ENCODE measurements around the gene PDXP.
"Not testable (repeated sequence)": the region's sequence is repeated elsewhere in the genome, so short reads cannot be mapped to it uniquely, and the experiment has no call there.

Gene PDXP, protein sequence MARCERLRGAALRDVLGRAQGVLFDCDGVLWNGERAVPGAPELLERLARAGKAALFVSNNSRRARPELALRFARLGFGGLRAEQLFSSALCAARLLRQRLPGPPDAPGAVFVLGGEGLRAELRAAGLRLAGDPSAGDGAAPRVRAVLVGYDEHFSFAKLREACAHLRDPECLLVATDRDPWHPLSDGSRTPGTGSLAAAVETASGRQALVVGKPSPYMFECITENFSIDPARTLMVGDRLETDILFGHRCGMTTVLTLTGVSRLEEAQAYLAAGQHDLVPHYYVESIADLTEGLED

DNA sequence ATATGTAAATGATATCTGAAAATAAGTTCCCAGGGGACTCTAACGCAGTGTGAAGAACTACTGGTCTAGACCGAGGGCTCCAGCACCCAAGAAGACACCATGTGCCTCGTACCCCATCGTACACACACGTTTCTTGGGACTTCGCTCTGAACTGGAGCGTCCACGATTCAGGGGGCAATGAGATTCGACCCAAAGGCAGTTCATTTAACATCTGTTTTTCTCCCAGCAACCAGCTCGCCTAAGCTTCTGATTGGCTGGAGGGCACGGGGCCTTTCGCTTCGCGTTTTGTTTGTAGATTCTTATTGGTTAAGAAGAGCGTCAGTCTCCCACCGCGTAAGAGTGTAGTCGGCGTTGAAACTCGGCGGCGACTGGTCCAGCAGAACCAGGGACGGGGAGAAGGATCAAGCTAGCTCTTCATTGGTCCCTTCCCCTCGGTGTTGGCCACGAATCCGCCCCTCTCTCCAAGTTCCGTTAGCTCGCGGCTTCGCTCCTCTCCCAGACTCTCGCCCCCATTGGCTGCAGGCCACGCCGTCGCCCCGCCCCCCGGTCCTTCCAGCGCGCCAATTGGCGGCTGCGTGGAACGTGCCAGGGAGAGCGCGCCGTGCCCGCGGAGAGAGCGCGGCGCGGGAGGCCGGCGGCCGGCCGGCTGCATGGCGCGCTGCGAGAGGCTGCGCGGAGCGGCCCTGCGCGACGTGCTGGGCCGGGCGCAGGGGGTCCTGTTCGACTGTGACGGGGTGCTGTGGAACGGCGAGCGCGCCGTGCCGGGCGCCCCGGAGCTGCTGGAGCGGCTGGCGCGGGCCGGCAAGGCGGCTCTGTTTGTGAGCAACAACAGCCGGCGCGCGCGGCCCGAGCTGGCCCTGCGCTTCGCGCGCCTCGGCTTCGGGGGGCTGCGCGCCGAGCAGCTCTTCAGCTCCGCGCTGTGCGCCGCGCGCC is at the start of gene PDXP:
Gene PDXP (plus strand): TSS at position 591 of the 933 bp plus-strand sequence. CDS start 60 bp downstream, at position 651.
- peak; percentile 97 to 100 (median 98) for DNase-seq
- intact Hi-C loops (cut with DNase I) = no loop called here

DNA sequence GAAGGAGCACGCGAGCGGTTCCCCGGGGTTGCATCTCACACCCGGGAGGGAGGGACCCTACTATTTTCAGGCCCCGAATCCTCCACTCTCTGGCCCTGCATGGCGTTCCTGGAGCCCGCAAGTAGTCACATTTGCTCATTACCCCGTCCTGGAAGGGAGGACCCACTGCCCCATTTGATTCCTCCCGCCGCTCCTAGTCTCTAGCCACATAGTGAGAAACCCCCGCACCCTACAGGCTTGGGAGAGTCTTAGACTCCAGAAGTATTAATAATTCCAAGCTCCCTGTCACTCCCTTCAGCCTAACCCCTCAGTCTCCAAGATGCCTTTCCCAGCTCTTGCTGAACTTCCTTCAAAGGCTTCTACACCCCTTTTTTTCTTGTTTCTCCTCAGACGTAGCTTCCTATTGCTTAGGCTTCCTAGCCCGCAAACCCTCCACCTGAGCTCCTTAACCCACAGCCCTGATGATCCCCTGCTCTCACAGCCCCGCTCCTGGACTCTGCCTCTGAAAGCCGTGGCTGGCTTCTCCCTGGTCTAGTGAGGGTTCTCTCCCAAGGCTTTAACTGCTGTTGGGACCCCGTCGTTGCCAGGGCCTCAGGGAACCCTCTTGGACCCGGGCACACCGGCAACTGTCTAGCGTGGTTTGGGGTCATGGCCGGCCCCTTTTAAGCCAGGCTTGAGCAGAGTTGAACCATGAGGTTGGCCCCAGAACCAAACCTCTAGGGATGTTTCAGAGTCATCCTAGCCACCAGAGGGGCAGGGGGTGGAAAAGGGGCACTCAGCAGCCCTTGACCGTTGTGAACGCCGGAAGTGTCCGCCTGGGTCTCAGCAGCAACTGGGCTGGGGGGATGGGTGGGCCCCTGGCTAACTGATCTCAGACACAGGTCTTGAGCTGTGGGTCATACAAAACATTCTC is 49.0 kb upstream of the PDXP start:
- DNase-seq = peak in 3 of 10 donors; percentile 10 to 30 (median 21)
- intact Hi-C loops (cut with DNase I) = no loop called here

DNA sequence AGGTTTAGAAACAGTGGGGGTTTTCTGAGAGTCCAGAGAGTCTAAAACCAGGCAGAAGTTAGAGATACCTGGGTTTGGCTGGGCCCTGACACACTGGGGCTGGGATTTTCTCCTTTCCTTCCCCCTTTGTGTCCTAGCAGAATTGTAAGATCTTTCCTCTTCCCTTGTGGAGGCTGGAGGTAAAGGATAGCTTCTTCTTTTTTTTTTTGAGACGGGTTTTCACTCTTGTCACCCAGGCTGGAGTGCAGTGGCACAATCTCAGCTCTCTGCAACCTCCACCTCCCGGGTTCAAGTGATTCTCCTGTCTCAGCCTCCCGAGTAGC is 48.4 kb upstream of the PDXP start:
- intact Hi-C loops (cut with DNase I); DNase-seq: not testable (repeated sequence)

DNA sequence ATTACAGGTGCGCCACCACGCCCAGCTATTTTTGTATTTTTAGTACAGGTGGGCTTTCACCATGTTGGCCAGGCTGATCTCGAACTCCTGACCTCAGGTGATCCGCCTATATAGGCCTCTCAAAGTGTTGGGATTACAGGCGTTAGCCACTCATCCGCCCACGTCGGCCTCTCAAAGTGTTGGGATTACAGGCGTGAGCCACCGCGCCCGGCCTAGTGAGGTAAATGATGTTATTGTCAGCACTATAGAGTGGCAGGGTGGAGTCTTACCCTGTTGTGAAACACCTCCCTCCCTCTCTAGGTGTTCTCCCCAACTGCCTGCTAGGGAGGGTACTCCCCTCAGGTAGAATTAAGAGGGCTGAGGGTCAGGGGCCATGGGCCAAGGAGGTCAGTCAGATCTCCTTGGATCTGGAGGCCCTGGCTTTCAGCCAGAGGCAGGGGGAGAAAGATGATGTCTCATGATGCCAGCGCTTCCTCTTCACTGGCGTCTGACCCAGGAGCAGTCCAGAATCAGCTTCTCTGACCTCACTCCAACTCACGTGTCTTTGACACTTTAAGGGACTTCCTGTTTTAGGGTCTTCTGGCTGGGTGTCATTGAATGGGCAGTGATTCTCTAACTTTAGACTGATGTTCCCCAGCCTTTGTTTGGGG is 47.9 kb upstream of the PDXP start:
- no peak for DNase-seq
- intact Hi-C loops (cut with DNase I) = no loop called here

DNA sequence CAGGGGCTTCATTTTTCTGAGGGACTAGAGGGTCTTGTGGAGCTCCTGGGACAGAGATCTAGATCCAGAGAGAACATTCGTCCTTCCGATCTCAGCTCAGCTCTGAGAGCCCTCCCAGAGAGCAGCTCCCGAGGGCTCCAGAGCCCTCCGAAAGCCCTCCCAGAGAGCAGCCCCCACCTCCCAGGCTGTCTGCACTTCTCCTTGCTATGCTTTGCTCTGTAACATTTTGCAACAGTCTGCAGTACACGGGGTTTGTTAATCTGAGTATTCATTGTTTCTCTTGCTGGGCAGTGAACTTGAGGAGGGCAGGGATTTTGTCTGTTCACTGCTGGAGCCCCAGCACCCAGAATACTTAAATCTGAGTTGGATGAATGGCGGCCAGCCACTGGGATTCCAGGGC is 47.3 kb upstream of the PDXP start:
- DNase-seq = no peak
- intact Hi-C loops (cut with DNase I) = no loop called here

DNA sequence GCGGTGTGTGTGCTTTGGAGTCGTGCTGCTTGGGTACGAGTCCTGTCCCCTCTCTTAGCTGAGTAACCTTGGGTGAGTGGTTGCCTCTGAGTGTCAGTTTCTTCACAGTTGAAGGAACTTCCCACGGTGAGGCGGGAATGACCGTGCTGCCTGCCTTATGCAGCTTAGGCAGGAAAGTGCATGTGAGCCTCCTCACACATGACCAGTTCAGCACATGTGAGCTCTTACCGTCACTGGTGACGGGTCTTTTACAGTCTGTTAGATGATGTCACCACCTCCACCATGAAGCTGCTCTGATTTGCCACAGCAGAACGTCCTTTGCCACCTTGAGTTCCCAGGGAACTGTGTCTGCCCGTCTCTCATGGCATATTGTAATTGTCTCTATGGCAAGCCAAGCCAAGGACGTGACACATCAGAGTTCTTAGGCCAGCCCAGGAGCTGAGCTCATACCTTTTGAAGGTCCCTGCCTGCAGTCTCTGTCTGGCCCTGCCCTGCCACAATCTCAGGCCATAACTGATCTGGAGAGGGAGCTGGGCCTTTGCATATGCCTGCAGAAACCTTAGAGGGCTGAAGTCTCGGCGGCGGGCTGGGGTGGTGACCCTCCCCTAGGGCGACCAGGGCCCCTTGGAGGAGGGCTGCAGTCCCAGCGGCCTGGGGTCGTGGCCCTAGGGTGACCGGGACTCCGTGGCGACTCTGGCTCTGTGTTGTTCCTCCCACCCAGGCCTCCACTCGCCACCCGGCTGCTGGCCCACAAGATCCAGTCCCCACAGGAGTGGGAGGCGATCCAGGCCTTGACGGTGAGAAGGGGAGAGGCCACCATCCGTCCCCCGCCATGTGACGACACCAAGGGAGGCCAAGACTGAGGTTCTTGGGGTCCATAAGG is 42.1 kb upstream of the PDXP start:
- DNase-seq = no peak
- intact Hi-C loops (cut with DNase I) = no loop called here

DNA sequence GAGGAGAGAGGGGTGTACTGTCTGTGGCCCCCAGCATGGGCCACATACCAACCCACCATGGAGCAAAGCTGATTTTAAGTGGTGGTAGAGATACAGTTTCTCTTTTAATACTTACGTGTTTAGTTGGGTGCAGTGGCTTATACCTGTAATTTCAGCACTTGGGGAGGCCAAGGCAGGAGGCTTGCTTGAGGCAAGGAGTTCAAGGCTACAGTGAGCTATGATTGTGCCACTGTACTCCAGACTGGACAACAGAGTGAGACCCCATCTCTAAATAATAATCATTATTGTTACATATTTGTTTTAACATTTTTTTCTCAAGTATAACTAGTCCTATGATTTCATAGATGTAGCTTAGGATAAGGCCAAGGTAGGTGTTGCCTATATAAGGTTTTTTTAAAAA is 41.1 kb upstream of the PDXP start:
- DNase-seq = no peak
- intact Hi-C loops (cut with DNase I) = no loop called here

DNA sequence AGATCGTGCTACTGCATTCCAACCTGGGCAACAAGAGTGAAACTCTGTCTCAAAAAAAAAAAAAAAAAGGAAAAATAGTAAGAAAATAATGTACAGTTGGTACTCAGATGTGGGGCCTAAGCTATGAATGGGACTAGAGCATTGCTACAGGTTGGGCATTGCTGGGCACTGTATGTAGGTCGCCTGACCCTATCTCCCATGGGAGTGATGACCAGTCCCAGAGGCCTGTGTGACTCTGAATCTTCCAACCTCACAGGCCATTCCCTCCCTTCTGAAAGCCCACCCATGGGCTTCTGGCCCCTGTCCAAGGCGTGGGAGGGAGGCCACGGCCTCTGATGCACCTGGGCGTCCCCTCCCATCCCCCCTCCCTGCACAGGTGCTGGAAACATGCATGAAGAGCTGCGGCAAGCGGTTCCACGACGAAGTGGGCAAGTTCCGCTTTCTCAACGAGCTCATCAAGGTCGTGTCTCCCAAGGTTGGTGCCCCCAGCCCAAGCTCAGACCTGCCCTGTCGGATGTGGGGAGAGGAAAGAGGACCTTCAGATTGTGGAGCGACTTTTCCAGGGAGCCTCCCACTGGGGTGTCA is 40.4 kb upstream of the PDXP start:
- intact Hi-C loops (cut with DNase I) = no loop called here
- DNase-seq = no peak

DNA sequence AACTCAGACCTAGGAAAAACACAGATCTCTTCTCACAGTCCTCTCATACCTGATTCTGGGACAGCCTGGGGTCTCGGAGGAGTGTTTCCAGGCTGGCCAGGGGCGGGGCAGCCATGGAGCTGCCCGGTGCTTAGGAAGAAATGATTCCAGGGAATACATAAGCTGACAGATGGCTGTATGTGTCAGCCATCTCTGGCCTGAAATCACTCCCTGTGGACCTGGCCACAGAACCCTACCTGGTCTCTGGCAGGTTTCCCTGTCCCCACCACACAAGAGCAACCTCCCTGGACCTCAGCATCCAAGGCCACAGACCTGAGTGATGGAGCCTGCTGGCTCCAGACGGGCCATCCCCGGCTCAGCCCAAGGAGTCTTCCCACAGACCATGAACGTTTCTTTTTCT is 39.8 kb upstream of the PDXP start:
- intact Hi-C loops (cut with DNase I) = no loop called here
- no peak for DNase-seq

DNA sequence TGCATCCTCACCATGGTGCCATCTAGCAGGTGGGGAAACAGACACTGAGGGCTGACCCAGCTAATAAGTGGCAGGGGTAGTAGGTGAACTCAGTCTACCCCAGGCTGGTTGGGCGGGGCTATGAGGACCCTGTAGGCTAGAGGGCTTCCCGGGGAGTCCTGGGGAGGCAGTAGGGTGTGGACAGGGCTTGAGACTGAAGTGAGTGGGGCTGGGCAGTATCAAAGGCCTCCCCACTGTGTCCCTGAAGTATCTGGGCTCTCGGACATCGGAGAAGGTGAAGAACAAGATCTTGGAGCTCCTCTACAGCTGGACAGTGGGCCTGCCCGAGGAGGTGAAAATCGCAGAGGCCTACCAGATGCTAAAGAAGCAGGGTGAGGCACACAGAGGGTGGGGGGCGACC is 38.5 kb upstream of the PDXP start:
- no peak for DNase-seq
- intact Hi-C loops (cut with DNase I) = no loop called here

DNA sequence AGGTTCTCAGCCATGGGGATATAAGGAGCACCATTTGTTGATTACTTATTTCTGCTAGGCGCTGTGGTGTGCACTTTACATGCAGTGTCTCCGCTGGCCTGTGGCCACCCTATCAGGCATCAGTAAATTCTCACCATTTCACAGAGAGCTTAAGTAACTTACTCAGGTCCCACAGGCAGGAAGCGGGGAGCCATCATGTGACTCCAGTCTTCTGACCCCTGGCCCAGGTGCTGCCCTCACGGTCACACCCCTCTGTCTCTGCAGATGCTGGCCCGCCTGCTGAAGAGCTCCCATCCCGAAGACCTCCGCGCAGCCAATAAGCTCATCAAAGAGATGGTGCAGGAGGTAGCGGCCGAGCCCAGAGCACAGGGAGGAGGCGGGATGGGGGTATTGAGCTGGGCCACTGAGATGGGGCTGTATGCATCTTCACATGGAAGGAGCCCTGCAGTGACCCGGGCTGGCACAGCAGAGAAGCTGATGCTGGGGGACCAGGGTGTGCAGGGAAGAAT is 37.1 kb upstream of the PDXP start:
- DNase-seq = no peak
- intact Hi-C loops (cut with DNase I) = no loop called here

DNA sequence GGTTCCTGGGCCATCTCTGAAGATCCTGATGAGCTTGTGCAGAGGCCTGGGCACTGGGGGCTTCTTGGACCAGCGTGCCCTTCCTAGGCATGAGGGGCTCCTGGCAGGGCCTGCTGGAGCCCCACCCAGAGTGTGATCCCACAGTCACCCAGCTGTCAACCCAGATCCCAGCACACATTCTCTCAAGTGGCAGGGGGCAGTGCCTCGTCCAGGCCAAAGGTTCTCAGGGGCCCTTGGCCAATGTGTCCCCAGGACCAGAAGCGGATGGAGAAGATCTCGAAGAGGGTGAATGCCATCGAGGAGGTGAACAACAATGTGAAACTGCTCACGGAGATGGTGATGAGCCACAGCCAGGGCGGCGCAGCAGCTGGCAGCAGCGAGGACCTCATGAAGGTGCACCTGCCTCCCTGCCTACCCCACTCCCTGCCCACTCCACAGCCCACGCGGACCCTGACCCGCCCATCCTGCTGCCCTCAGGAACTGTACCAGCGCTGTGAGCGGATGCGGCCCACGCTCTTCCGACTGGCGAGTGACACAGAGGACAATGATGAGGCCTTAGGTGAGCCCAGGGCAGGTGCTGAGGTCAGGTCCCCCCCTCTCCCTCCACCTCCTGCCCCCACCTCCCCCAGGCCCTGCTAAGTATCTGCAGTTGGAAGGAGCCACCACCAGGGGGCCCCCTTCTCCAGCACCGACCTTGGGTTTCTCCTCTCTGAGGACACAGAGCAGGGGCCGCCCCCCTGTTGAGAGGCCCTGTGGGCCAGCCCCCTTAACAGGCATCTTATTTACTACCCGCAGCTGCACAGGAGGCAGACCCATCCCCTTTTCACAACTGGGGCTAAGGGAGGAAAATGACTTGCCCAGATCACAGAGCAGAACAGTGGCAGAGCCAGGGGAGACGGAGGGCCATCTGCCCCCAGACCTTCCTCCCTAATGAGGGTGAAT is 35.2 kb upstream of the PDXP start:
- DNase-seq = peak in 8 of 10 donors; percentile 57 to 94 (median 68)
- intact Hi-C loops (cut with DNase I) = no loop called here

DNA sequence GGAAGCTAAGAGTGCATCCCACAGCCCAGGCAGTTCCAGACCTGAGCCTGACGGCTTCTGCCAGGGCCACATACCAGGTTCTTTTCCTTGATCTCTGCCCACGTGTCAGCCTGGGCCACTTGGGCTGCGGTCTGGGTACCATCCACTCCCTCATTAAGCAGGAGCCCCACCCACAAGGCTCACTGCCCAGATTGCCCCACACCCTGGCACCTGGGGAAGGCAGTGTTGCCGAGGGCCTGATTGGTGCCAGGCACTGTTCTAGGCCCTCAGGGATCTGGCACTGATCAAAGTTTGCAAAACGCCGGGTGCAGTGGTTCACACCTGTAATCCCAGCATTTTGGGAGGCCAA is 34.5 kb upstream of the PDXP start:
- peak in 1 of 10 donors; percentile 47 for DNase-seq
- intact Hi-C loops (cut with DNase I) = no loop called here

DNA sequence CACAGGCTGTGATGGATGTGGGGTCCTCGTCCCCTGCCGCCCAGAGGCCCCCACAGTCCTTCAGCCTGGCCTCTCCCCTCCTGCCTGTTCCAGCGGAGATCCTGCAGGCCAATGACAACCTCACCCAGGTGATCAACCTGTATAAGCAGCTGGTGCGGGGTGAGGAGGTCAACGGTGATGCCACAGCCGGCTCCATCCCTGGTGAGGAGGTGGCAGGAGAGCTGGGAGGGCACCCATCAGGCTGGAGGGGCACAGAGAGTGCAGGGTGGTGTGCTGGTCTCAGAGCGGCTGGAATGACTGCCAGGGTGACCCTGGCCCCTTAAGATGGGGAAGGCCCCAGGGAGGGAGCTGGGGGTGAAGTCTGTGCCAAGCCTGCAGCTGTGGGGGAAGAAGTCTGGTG is 33.6 kb upstream of the PDXP start:
- DNase-seq = no peak
- intact Hi-C loops (cut with DNase I) = no loop called here

DNA sequence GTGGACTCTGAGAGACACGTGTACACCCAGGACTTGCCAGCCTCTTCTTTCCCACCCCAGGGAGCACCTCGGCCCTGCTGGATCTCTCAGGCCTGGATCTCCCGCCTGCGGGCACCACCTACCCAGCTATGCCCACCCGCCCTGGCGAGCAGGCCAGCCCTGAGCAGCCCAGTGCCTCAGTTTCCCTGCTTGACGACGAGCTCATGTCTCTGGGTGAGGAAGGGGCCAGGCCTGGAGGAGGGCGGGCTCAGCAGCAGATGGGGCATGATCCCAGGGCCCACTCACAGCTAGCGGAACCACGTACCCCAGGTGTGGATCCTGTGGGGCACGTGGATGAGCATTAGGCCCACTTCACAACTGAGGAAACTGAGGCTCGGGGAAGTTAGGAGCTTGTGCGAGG is 32.8 kb upstream of the PDXP start:
- no peak for DNase-seq
- intact Hi-C loops (cut with DNase I) = no loop called here

DNA sequence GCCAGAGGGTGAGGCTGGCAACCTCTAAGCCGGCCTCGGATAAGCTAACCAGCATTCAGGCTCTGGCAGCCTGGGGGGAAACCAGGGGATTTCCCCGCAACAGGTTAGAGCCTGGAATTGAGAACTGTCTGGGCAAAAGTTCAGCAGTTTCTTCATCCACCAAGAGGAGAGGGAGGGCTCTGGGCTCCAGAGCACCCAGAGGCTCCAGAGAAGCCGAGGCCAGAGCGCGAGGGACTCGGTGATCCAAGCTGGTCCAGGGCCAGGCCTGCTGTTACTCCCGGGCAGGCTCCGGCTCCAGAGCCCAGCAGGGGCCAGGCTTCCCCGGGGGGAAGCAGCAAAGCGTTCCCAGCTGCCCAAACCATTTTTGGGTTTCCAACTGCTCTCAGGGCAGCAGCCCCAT is 32.4 kb upstream of the PDXP start:
- DNase-seq = no peak
- intact Hi-C loops (cut with DNase I) = no loop called here

DNA sequence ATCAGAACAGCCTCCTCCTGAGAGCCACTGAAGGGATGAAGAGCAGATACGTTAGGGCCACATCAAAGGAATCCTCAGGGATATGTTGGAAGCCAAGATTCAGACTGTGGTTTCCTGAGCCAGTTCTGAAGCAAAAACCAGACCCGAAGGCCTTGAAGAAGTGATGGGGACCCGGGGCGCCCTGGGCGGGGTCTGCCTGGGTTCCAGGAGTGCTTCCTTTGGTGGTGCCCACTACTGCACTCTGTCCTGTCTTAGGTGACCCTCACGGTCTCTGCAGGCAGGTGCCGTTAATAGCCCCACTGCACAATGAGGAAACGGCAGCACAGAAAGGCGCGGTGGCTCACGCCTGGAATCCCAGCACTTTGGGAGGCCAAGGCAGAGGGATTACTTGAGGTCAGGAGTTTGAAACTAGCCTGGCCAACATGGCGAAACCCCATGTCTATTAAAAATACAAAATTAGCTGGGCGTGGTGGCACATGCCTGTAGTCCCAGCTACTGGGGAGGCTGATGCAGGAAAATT is 31.9 kb upstream of the PDXP start:
- no peak for DNase-seq
- intact Hi-C loops (cut with DNase I) = no loop called here

DNA sequence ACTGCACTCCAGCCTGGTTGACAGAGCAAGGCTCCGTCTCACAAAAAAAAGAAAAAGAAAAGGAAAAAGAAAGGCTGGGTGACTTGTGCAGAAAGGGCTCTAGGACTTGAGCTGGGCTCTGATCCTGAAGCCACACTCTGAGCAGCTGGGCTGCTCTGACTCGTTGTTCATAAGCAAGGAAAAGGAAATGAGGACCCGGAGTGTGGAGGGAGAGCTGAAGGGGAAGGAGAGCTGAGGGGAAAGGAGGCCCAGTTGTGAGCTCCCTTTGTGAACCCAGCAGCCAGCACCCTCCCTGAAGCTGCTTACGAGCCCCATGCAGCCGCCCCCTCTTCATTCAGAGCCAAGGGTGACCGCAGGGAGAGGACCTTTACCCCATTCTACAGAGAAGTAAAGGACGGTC is 31.4 kb upstream of the PDXP start:
- intact Hi-C loops (cut with DNase I) = no loop called here
- no peak for DNase-seq
